K562 (cell line): ENCODE results near the gene SLC38A8. TPM values are rescaled to one million over a fixed set of nuclear protein-coding genes. Genes with fewer than 3 reads are reported as not detected.
A peak's percentile ranks its signal among the peaks of the same experiment; 100 is the strongest.

Experiments used
- CTCF ChIP-seq, 3 experiments: IDR thresholded peaks in 2 of 3; conservative IDR thresholded peaks in 1 of 3; 2 replicates each; pipeline ENCODE4 v1.5.1; 2011 to 2012; ENCODE audit warnings: low read length in 3 of 3, mild to moderate bottlenecking in 3 of 3, control low read depth in 2 of 3, improper control_type of control experiment in 1 of 3, inconsistent platforms in 1 of 3, low read depth in 1 of 3, mixed read lengths in 1 of 3, moderate library complexity in 1 of 3; ENCODE audit not compliant: insufficient read depth in 2 of 3
- DNMT1 ChIP-seq: fragments of 450-650 bp; IDR thresholded peaks from 2 replicates; pipeline ENCODE4 v1.6.1; 2016; ENCODE audit warnings: antibody characterized with exemption, mild to moderate bottlenecking
- HDGF ChIP-seq: fragments of 450-650 bp; IDR thresholded peaks from 2 replicates; pipeline ENCODE4 v1.6.1; 2016
- HNRNPL ChIP-seq: fragments of 200-400 bp; formaldehyde crosslinking; IDR thresholded peaks from 2 replicates; pipeline ENCODE4 v1.6.1; 2017; ENCODE audit warnings: low read depth, mild to moderate bottlenecking, low read length
- MAFG ChIP-seq: fragments of 450-650 bp; conservative IDR thresholded peaks from 2 replicates; pipeline ENCODE4 v1.6.1; 2016; ENCODE audit warnings: missing genetic modification characterization, missing compliant biosample characterization
- PHB2 ChIP-seq: fragments of 450-650 bp; IDR thresholded peaks from 2 replicates; pipeline ENCODE4 v1.6.1; 2017; ENCODE audit warnings: low read depth
- POLR2G ChIP-seq: fragments of 200-400 bp; formaldehyde crosslinking; IDR thresholded peaks from 2 replicates; pipeline ENCODE4 v1.6.1; 2017; ENCODE audit warnings: low read depth, mild to moderate bottlenecking, antibody characterized with exemption, low read length, moderate library complexity
- RBM22 ChIP-seq: fragments of 200-400 bp; formaldehyde crosslinking; IDR thresholded peaks from 2 replicates; pipeline ENCODE4 v1.6.1; 2018; ENCODE audit warnings: low read length, low read depth; ENCODE audit not compliant: poor library complexity, severe bottlenecking
- polyA plus RNA-seq, 8 experiments: library from polyadenylated mRNA; depleted of rRNA in 4 of 8; stranded (reverse) in 5 of 8; unstranded in 3 of 8; fragments of >200 nt; fragmentation: Nextera tagmentation in 2 of 8; fragmentation: Illumina TruSeq in 1 of 8; extraction: Ambion mirVana in 2 of 8; extraction: Trizol in 1 of 8; gene quantifications; 2 replicates each; pipeline versions ENCODE4 v1.2.1 to v1.2.3, GENCODE V29; 2011 to 2014; ENCODE audit warnings: inconsistent platforms in 1 of 8, missing spikeins in 1 of 8
- total RNA-seq, 7 experiments: library from RNA; depleted of rRNA in 6 of 7; stranded (reverse); fragments of >200 nt in 6 of 7; fragmentation: Illumina TruSeq in 2 of 7; extraction: Trizol in 2 of 7; gene quantifications; 2 replicates each; pipeline versions ENCODE4 v1.2.1 to v1.2.3, GENCODE V29; 2011 to 2021; ENCODE audit warnings: low replicate concordance in 1 of 7

The SLC38A8 gene
- total and polyA plus RNA-seq, 9 of the 15 experiments (the other 6 are each of a cell fraction or from before 2014, with no cell fraction given): 0.28 TPM; not detected in 8

- TF ChIP-seq CTCF (IDR thresholded peaks at IDR 0.05 in 2 of 3, conservative IDR thresholded peaks at IDR 0.05 in 1 of 3; ENCODE audit: insufficient read depth in 2 of 3, low read depth in 1 of 3, low read length in 3 of 3) (0 out of 6 replicates have a peak, but pooled peaks of 2 of the 3 experiments have one; percentile 9 to 34), MAFG (tag) (no peak), PHB2 (no peak), RBM22 (no peak), HDGF (no peak), POLR2G (no peak), DNMT1 (no peak), HNRNPL (no peak)
Observed at GRCh38 chr16:84088695-84089395, 46.2 kb upstream of the SLC38A8 start (continued).
